Gastrocnemius medialis (tissue), 4 donors: ENCODE measurements around the gene CD38. TPM values are rescaled to one million over a fixed set of nuclear protein-coding genes. Genes with fewer than 3 reads are reported as not detected.

Experiments
- ATAC-seq, 2 donors: fragments of 150-250 bp; one replicate each; pipeline ENCODE4 v1.9.1; 2016
- DNase-seq, 2 donors: peaks; one replicate each; pipeline ENCODE4 v3.0.0-alpha.2; 2019
- H3K27ac ChIP-seq, 4 donors: fragments of 200-600 bp; sonication (generic); 1 replicate in 1 of 4; 2 replicates in 3 of 4; pipeline ENCODE4 v1.5.1; 2016 to 2018; ENCODE audit warnings: mild to moderate bottlenecking in 2 of 4, moderate library complexity in 1 of 4
- H3K27me3 ChIP-seq, 3 donors: fragments of 200-600 bp; sonication (generic) in 2 of 3; 1 replicate in 1 of 3; 2 replicates in 2 of 3; pipeline versions ENCODE4 v1.5.1 to v1.6.0; 2016 to 2019; ENCODE audit warnings: mild to moderate bottlenecking in 1 of 3, moderate library complexity in 1 of 3
- H3K36me3 ChIP-seq, 2 donors: fragments of 200-600 bp; sonication (generic) in 1 of 2; one replicate each; pipeline ENCODE4 v1.5.1; 2017 to 2018
- H3K4me1 ChIP-seq, 2 donors: fragments of 200-600 bp; sonication (generic) in 1 of 2; one replicate each; pipeline ENCODE4 v1.5.1; 2016 to 2017; ENCODE audit warnings: mild to moderate bottlenecking in 2 of 2
- H3K4me3 ChIP-seq, 4 donors: fragments of 200-600 bp; sonication (generic) in 3 of 4; 1 replicate in 1 of 4; 2 replicates in 3 of 4; pipeline ENCODE4 v1.5.1; 2016 to 2019; ENCODE audit warnings: mild to moderate bottlenecking in 2 of 4
- H3K9me3 ChIP-seq, 3 donors: fragments of 200-600 bp; sonication (generic) in 2 of 3; 1 replicate in 1 of 3; 2 replicates in 2 of 3; pipeline ENCODE4 v1.5.1; 2016 to 2019
- POLR2A ChIP-seq, 2 donors: fragments of 450-650 bp; IDR thresholded peaks; one replicate each; pipeline ENCODE4 v1.6.1; 2017; ENCODE audit warnings: antibody characterized with exemption in 2 of 2, mild to moderate bottlenecking in 2 of 2, moderate library complexity in 2 of 2
- in situ Hi-C, 4 donors: fragments of 200-750 bp; cut with MboI; loops; one replicate each; pipeline versions ENCODE4 v1.15.0 to v1.8.0; 2017; ENCODE audit warnings: low sequenced_read_pairs in 4 of 4
- intact Hi-C: fragments of 100-400 bp; cut with DNase I; formaldehyde crosslinking; loops from one replicate; pipeline ENCODE4 v1.15.1; 2023; ENCODE audit warnings: low total_unique reads
- total RNA-seq, 4 donors: library from RNA; depleted of rRNA; stranded (reverse); fragments of >200 nt; gene quantifications; one replicate each; pipeline versions ENCODE4 v1.1.0 to v1.2.3, GENCODE V29; 2016
- TF ChIP-seq, protein P1 (sequence below), 5 experiments: fragments of 450-650 bp in 3 of 5; fragments of 200-600 bp in 2 of 5; sonication (generic) in 2 of 5; IDR thresholded peaks in 4 of 5; conservative IDR thresholded peaks in 1 of 5; 1 replicate in 4 of 5; 2 replicates in 1 of 5; pipeline ENCODE4 v1.5.1; 2016 to 2019; ENCODE audit warnings: antibody characterized with exemption in 5 of 5, mild to moderate bottlenecking in 3 of 5, moderate library complexity in 3 of 5

CD38 gene
- total RNA-seq, 4 donors from 2014 or later, result 0.73 to 9.0 (median 2.4) TPM

- Histone ChIP-seq H3K4me1 (no peaks in the 10 kb centered on the region), H3K36me3 (no peaks in the 10 kb centered on the region), H3K9me3 (no peaks in the 10 kb centered on the region), H3K27me3 (no peaks in the 10 kb centered on the region), H3K4me3 (no peak overlapping the region), H3K27ac (no peak overlapping the region)
- intact Hi-C loops, result no loop called here
- ATAC-seq, result no peak
- no peak for DNase-seq
- TF ChIP-seq POLR2A (IDR thresholded peaks at IDR 0.05), result no peak
- TF ChIP-seq, protein P1, sequence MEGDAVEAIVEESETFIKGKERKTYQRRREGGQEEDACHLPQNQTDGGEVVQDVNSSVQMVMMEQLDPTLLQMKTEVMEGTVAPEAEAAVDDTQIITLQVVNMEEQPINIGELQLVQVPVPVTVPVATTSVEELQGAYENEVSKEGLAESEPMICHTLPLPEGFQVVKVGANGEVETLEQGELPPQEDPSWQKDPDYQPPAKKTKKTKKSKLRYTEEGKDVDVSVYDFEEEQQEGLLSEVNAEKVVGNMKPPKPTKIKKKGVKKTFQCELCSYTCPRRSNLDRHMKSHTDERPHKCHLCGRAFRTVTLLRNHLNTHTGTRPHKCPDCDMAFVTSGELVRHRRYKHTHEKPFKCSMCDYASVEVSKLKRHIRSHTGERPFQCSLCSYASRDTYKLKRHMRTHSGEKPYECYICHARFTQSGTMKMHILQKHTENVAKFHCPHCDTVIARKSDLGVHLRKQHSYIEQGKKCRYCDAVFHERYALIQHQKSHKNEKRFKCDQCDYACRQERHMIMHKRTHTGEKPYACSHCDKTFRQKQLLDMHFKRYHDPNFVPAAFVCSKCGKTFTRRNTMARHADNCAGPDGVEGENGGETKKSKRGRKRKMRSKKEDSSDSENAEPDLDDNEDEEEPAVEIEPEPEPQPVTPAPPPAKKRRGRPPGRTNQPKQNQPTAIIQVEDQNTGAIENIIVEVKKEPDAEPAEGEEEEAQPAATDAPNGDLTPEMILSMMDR (IDR thresholded peaks at IDR 0.05 in 4 of 5, conservative IDR thresholded peaks at IDR 0.05 in 1 of 5), result no peak
- in situ Hi-C loops, result no loop called here
Measured at GRCh38 chr4:15901998-15902397, 123.9 kb downstream of the CD38 start.

DNA sequence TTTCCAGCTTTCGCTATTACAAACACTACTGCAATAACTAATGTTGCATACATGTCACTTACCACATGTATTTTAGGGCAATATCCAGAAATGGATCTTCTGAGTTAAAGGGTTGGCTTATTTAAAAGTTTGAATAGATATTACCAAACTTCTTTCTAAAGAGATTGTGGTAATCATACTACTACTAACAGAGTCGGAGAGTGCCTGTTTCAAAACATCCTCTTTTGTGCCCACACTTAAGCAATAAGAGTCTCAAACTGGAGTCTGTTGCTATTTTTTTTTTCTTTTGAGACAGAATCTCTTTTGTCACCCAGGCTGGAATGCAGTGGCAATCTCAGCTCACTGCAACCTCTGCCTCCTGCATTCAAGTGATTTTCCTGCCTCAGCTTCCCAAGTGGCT is 124.6 kb downstream of the CD38 start:
- H3K9me3 ChIP-seq, result no peaks in the 10 kb centered on the region
- no peak for ATAC-seq
- no peaks in the 10 kb centered on the region for H3K36me3 ChIP-seq
- H3K4me3 ChIP-seq, result no peak overlapping the region
- no peaks in the 10 kb centered on the region for H3K4me1 ChIP-seq
- no peaks in the 10 kb centered on the region for H3K27me3 ChIP-seq
- H3K27ac ChIP-seq, result no peak overlapping the region
- no peak for TF ChIP-seq POLR2A (IDR thresholded peaks at IDR 0.05)
- TF ChIP-seq, protein P1 (IDR thresholded peaks at IDR 0.05 in 4 of 5, conservative IDR thresholded peaks at IDR 0.05 in 1 of 5), result no peak
- in situ Hi-C loops, result no loop called here
- no peak for DNase-seq
- intact Hi-C loops, result no loop called here

Other genes with a start within 250 kb of the CD38 start
- 100 to 1,000 TPM in 1 of 4 donors, 10 to 100 TPM in 3; 81.7 to 106 (median 89.8) TPM for gene FBXL5, start 123.0 kb upstream of the CD38 start, total RNA-seq
- gene FAM200B, start 96.5 kb upstream of the CD38 start, total RNA-seq, result 10 to 100 TPM; 16.5 to 33.3 (median 21.1) TPM
- 1 to 10 TPM in 2 of 4 donors, under 1 TPM in 2; 0.26 to 2.1 (median 0.95) TPM for gene BST1, start 75.3 kb upstream of the CD38 start, total RNA-seq
- gene FGFBP1, start 160.4 kb downstream of the CD38 start, total RNA-seq, result not detected
- gene FGFBP2, start 184.8 kb downstream of the CD38 start, total RNA-seq, result 1 to 10 TPM in 2 of 4 donors, under 1 TPM in 1, not detected in 1; 0.31 to 2.9 (median 1.1) TPM